Midbrain (tissue), 1 donor: ENCODE results near the gene COLEC11.

Source experiments
- DNase-seq: peaks from one replicate; lab custom pipeline; 2025; lab: John Stamatoyannopoulos, UW

COLEC11 gene

GRCh38 chr2:3585261-3586109 lies 9.4 kb upstream of the COLEC11 start:
- DNase-seq = no peak

DNA sequence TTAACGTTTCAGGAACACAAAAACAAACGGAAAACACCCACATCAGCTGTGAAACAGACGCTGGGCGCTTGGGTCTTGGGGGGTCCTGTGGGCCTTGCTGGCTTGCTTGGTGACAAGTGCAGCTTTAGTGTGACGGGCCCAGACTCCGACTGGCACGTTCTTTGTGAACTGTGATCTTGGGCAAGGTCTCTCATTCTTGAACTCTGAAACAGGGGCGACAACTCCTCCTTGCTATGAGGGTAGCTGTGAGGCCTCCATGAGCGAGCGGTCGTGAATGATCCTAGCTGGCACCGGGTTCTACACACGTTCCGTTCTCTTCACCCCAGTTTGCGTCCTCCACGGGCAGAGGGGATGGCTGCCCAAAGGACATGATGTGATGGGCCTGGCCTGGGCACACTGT lies 8.7 kb upstream of the COLEC11 start:
- DNase-seq = no peak

DNA sequence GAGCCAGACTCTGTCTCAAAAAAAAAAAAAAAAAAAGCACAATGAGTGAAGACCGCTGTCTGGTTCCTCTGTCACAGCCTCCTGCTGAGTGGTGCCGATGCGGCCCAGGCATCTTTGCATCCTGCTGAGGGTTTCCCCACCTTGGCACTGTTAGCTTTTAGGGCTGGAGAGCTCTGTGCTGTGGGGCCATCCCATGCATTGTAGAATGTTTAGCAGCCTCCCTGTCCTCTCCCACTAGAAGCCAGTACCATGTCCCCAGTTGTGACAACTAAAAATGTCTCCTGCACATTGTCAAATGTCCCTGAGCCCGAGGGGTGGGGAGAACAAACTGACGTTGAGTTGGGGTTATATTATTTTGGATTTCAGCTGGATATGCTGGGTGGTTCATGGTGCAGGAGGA lies 7.9 kb upstream of the COLEC11 start:
- DNase-seq = no peak

- DNase-seq = no peak
Measured at GRCh38 chr2:3587432-3587831, 7.5 kb upstream of the COLEC11 start.

DNA sequence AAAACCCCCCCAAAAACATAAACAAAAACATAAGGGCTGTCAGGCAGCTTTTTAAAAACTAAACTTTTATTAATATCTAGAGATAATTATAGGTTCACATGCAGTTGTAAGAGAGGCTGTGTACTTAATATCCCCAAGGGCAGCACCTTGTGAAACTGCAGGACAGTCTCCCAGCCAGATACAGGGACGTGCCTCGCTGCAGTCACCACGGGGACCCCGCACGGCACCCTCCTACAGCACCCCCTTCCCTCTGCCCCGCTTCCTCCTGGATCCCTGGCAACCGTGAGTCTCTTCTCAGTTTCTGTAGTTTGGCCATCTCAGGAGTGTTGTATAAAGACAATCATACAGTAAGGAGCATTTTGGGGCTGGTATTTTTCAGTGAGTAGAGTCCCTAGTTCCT lies 6.8 kb upstream of the COLEC11 start:
- no peak for DNase-seq

DNA sequence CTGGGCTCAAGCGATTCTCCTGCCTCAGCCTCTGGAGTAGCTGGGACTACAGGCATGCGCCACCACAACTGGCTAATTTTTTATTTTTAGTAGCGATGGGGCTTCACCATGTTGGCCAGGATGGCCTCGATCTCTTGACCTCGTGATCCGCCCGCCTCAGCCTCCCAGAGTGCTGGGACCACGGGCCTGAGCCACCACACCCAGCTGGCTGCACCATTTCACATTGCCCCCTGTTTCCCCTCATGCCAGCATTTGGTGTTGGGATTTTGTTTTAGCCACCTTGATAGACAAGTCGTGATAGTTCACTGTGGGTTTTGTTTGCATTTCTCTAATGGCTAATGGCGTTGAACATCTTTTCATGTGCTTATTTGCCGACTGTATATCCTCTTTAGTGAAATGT lies 5.8 kb upstream of the COLEC11 start:
- no peak for DNase-seq

GRCh38 chr2:3595404-3595803 lies 492 bp downstream of the COLEC11 start:
- DNase-seq = no peak

GRCh38 chr2:3595985-3596384 lies 1.1 kb downstream of the COLEC11 start:
- DNase-seq = no peak

DNA sequence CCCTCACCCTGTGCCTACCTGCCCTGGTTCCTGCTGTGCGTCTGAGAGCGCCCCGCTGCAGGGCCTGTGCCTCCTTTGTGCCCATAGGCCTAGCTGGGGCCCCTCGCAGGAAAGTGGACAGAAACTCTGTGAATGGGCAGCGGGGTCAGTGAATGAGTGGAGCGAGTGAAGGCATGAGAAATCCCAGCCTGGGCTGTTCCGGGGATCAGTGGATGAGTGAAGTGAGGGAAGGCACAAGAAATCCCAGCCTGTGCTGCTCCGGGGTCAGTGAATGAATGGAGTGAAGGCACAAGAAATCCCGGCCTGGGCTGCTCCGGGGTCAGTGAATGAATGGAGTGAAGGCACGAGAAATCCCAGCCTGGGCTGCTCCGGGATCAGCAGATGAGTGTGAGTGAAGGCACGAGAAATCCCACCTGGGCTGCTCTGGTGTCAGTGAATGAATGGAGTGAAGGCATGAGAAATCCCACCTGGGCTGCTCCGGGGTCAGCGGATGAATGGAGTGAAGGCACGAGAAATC lies 2.0 kb downstream of the COLEC11 start:
- DNase-seq = no peak

DNA sequence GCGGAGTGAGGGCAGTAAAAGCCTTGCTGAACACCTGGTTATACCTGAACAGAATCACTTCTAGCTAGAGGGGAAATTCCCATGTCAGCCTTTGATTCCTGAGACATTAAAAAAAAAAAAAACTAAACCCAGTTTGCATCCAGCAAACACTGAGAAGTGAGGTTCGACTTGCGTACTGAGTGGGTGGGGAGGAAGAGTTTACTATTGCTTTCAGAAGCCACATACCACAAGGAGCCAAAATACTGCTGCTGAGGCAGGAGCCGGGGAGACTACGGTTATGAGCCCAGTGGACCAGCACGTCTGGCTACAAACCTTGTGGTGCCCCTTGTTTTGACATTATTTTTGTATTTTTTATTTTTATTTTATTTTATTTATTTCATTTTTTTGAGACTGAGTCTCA lies 2.7 kb downstream of the COLEC11 start:
- no peak for DNase-seq

DNA sequence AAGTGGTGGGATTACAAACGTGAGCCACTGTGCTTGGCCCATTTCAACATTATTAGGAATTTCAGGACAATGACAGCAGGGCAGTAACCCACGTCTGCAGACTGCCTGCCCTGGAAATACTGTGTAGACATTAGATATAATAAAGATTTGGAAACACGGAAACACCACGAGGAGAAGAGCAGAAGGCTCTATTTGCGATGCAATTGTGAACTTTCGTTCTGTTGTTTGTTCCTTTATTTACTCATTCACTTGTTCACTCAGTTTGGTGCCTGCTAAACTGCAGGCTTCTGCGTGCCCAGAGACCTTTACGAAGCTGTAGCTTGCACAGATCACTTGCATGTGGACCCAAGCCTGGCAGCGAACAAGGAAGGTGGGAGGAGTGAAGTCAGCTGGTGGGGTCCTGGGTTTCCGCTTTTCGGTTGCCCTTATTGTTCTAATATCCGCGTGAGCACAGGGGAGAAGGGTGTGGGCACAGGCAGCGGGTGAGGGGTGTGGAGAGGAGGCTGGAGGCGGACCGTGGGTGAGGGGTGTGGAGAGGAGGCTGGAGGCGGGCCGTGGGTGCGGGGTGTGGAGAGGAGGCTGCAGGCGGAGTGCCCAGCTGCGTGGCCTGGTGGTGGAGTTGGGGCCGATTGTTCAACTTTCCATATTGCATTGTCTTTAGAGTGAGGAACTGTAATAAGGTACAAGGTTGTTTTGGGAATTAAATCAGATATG lies 3.4 kb downstream of the COLEC11 start:
- no peak for DNase-seq

- no peak for DNase-seq
Measured at GRCh38 chr2:3598912-3599854, 4.3 kb downstream of the COLEC11 start.

DNA sequence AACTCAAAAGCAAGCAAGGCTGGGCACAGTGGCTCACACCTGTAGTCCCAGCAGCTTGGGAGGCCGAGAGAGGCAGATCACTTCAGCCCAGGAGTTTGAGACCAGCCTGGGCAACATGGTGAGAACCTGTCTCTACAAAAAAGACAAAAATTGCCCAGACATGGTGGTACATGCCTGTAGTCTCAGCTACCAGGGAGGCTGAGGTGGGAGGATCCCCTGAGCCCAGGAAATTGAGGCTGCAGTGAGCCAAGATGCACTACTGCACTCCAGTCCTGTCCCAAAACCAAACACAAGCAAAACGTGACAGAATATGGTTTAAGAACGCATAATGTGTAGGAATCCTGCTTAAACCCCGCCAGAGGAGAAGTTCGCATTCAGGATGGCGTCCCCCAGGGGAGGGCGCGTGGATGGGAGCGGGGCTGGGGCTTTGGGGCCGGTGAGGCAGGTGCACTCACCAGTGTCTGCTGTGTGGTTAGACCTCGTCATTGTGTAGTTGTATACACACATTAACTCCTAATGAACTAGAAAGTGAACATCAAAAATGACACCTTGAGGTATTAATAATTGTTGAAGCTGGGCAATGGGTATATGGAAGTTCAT lies 5.4 kb downstream of the COLEC11 start:
- DNase-seq = no peak

DNA sequence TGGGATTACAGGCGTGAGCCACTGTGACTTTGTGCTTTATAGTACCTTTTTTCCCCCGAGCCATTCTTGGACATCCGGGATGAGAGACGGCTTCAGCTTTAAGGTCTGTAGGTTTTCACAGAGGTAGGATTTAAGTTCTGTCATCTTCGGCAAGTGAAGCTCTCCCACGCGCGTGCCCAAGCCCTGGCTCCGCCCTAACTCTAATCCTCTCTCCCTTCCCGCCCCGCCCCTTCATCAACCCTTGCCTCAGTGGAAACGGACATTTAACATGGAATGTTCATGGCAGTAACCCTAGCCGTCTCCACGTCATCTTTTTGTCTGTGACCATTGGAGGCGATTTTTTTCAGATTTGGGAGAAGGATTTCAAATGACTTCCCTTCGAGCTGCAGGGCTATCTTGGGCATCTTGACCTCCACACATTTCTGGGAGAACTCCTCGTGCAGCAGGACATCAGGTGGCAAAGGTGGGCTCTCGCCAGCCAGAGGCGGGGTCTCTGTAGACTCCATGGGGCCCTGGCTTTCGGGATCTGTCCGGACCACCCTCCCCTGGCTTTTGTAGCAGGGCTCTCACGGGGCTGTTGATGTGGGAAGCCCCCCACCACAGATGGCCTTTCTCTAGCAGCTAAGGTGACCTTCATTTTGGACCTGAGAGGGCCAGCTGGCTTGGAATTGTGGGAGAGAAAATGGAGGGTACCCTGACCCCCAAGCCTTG lies 6.8 kb downstream of the COLEC11 start:
- no peak for DNase-seq

- DNase-seq = no peak
Measured at GRCh38 chr2:3602553-3603339, 7.8 kb downstream of the COLEC11 start.

DNA sequence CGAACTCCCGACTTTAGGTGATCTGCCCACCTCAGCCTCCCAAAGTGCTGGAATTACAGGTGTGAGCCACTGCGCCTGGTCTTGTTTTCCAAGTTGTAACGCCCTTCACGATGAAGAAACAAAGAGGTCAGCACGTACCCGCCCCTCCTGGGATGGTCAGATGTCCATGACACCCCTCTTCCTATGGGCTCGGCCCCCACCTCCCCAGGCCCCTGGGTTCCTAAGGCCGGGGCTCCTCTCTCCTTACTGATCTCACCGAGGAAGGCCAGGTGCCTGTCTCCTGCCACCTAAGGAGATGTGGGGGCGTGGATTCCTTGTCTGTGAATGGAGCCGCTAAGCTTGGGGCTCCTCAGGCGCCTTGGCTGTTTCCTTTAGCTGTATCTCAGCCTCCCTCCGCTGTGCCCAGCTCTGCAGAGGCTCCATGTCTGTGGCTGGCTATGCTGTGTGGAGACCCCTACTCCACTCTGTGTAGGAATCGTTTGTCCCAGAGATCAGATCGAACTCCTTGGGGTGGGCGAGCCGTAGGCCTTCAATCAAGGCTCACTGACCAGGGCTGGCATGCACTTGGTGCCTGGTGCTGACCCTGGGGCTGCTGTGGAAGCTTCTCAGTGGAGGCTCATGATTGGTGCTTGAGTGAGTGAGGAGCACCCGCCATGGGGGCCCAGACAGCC lies 8.8 kb downstream of the COLEC11 start:
- DNase-seq = no peak

DNA sequence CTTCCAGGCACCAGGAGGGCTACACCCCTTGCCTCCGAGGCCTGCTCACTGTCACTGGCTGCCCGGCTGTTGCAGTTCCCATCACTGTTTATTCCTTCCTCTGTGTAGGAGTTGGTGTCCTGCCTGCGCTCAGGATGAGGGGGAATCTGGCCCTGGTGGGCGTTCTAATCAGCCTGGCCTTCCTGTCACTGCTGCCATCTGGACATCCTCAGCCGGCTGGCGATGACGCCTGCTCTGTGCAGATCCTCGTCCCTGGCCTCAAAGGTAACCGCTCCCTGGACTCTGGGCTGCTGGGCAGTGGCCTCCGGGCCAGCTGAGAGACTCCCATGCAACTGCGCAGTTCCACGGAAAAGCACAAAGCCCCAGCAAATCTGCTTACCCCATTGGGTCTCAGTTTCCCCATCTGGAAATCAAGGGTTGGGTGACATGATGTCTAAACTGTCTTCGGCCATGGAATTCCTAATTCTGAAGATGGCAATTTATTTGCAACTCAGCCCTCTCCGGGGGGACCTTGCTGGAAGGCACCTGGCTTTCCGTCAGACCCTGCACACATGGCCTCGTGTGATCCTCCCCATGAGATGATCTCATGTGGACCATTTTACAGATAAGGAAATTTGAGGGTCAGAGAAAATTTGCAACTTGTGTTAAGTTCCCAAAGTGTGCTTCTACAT lies 9.4 kb downstream of the COLEC11 start:
- DNase-seq = no peak

DNA sequence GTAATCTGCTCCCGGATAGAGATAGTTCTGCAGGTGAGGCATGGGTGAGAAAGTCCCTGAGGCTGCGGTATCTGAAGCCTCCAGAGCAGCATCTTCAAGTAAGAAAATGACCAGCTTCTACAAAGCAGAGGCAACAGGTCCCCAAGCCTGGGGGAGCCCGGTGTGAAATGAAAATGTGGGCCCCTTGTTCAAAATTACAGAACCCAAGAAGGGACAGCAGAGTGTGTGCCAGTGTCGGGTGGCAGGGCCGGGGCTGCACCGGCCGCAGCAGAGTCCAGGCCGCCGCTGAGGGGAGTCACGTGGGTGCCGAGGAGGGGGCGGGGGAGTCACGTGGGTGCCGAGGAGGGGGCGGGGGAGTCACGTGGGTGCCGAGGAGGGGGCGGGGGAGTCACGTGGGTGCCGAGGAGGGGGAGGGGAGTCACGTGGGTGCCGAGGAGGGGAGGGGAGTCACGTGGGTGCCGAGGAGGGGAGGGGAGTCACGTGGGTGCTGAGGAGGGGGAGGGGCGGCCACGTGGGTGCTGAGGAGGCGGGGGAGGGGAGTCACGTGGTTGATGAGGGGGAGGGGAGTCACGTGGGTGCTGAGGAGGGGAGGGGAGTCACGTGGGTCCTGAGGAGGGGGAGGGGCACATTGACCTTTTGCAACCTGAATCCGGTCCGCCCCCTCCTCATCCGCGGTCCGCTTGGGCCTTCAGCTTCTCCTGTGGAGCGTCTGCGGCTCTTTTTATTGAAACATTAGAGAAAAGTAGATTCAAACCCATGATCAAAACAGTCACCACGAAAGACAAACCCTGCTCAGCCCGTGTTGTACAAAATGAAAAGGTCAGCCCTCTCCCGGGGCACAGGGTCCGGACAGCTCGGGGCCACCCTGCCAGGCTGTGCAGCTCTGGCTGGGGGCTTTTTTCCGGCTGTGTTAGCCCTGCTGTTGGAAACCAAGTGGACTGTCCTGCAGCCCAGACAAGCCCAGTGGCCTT lies 10.4 kb downstream of the COLEC11 start:
- DNase-seq = no peak
